Upper lobe of left lung (tissue), 6 donors: ENCODE measurements around the gene SLCO3A1. TPM values are rescaled to one million over a fixed set of nuclear protein-coding genes. Genes with fewer than 3 reads are reported as not detected.

Source experiments
- ATAC-seq, 2 donors: fragments of 200-7000 bp; cut with Tn5 transposase; one replicate each; pipeline ENCODE4 v1.9.1; 2022; ENCODE audit warnings: mild to moderate bottlenecking in 2 of 2, moderate library complexity in 2 of 2; ENCODE audit not compliant: low FRiP score in 2 of 2
- DNase-seq, 2 donors: peaks; one replicate each; pipeline ENCODE4 v3.0.0-alpha.2; 2019 to 2020
- H3K27ac ChIP-seq, 4 donors: fragments of 200-600 bp; sonication (generic); one replicate each; pipeline ENCODE4 v1.5.1; 2016 to 2019
- H3K27me3 ChIP-seq, 4 donors: fragments of 200-600 bp; sonication (generic); one replicate each; pipeline ENCODE4 v1.5.1; 2017 to 2019
- H3K36me3 ChIP-seq, 4 donors: fragments of 200-600 bp; sonication (generic); one replicate each; pipeline ENCODE4 v1.5.1; 2016 to 2019
- H3K4me1 ChIP-seq, 4 donors: fragments of 200-600 bp; sonication (generic); one replicate each; pipeline ENCODE4 v1.5.1; 2018 to 2019
- H3K4me3 ChIP-seq, 4 donors: fragments of 200-600 bp; sonication (generic); one replicate each; pipeline ENCODE4 v1.5.1; 2017 to 2019; ENCODE audit warnings: mild to moderate bottlenecking in 2 of 4, moderate library complexity in 1 of 4
- H3K9me3 ChIP-seq, 4 donors: fragments of 200-600 bp; sonication (generic); one replicate each; pipeline ENCODE4 v1.5.1; 2018 to 2019
- EP300 ChIP-seq, 4 donors: sonication (generic); formaldehyde crosslinking; IDR thresholded peaks; one replicate each; pipeline ENCODE4 v1.5.1; 2017; ENCODE audit warnings: antibody characterized with exemption in 4 of 4, control low read depth in 2 of 4
- POLR2A ChIP-seq, 4 donors: fragments of 450-650 bp; IDR thresholded peaks; one replicate each; pipeline ENCODE4 v1.5.1; 2016 to 2017; ENCODE audit warnings: antibody characterized with exemption in 4 of 4, mild to moderate bottlenecking in 2 of 4
- POLR2AphosphoS5 ChIP-seq, 2 donors: sonication (generic); formaldehyde crosslinking; IDR thresholded peaks; one replicate each; pipeline ENCODE4 v1.5.1; 2017; ENCODE audit warnings: antibody characterized with exemption in 2 of 2
- WGBS, 2 donors: methylation state at CpG; one replicate each; pipeline ENCODE4 v1.1.5; 2017 to 2018; 5-methylcytosine and 5-hydroxymethylcytosine counted together
- total RNA-seq, 6 donors: library from RNA; depleted of rRNA in 4 of 6; stranded (reverse); fragments of >200 nt in 4 of 6; gene quantifications; one replicate each; pipeline versions ENCODE4 v1.1.0 to v1.2.1, GENCODE V29; 2016 to 2021
- TF ChIP-seq, protein P1 (sequence below), 6 experiments: fragments of 450-650 bp in 4 of 6; fragments of 200-600 bp in 2 of 6; sonication (generic) in 2 of 6; IDR thresholded peaks; one replicate each; pipeline ENCODE4 v1.5.1; 2016 to 2019; ENCODE audit warnings: antibody characterized with exemption in 6 of 6
- donor health status: DM: no; HTN: no; CAD: no; lungs with moderate emphysema.
- donor health status: DM: no; HTN: yes; CAD: no; lungs with severe emphysema.

The SLCO3A1 gene
- total RNA-seq, 6 donors from 2014 or later: 29.3 to 56.6 (median 46.7) TPM

GRCh38 chr15:92166751-92167405 is 313.4 kb downstream of the SLCO3A1 start:
- no peaks in the 10 kb centered on the region for H3K9me3 ChIP-seq
- DNase-seq (no peak), ATAC-seq (no peak)
- TF ChIP-seq POLR2AphosphoS5 (IDR thresholded peaks at IDR 0.05) (no peak), POLR2A (IDR thresholded peaks at IDR 0.05) (no peak), EP300 (IDR thresholded peaks at IDR 0.05) (no peak)
- TF ChIP-seq, protein P1, sequence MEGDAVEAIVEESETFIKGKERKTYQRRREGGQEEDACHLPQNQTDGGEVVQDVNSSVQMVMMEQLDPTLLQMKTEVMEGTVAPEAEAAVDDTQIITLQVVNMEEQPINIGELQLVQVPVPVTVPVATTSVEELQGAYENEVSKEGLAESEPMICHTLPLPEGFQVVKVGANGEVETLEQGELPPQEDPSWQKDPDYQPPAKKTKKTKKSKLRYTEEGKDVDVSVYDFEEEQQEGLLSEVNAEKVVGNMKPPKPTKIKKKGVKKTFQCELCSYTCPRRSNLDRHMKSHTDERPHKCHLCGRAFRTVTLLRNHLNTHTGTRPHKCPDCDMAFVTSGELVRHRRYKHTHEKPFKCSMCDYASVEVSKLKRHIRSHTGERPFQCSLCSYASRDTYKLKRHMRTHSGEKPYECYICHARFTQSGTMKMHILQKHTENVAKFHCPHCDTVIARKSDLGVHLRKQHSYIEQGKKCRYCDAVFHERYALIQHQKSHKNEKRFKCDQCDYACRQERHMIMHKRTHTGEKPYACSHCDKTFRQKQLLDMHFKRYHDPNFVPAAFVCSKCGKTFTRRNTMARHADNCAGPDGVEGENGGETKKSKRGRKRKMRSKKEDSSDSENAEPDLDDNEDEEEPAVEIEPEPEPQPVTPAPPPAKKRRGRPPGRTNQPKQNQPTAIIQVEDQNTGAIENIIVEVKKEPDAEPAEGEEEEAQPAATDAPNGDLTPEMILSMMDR (IDR thresholded peaks at IDR 0.05): no peak
- H3K36me3 ChIP-seq: peaks cover 0 to 43% (median 20%) of the 10 kb centered on the region in 4 donors
- no peak overlapping the region for H3K4me3 ChIP-seq
- H3K27ac ChIP-seq: no peak overlapping the region
- no peaks in the 10 kb centered on the region for H3K4me1 ChIP-seq
- H3K27me3 ChIP-seq: no peaks in the 10 kb centered on the region
- WGBS, 2 donors: 88 to 91% methylated on average over 8 of the region's 8 CpGs

DNA sequence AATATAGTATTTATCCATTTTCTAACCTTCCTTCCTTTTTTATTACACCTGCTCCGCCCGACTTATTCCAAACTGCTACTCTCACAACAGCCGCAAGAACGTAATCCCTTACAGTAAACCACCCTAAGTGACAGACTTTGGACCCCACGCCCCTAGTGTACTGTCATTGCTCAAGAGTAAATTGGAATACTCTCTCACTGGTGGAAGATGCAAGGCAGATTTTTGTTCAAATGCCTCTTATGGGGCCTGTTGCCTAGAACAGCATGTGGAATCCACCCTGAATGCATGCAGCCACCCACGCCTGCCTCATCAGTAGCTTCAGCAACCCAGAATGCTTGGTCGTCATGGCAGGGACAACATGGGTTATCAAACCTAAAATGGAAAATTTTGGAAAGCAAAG is 313.9 kb downstream of the SLCO3A1 start:
- no peak overlapping the region for H3K27ac ChIP-seq
- WGBS, 2 donors: 87 to 90% methylated on average over 7 of the region's 7 CpGs
- TF ChIP-seq POLR2A (IDR thresholded peaks at IDR 0.05): no peak
- TF ChIP-seq, protein P1 (IDR thresholded peaks at IDR 0.05): no peak
- TF ChIP-seq EP300 (IDR thresholded peaks at IDR 0.05): no peak
- H3K9me3 ChIP-seq: no peaks in the 10 kb centered on the region
- ATAC-seq (no peak), DNase-seq (no peak)
- H3K27me3 ChIP-seq: no peaks in the 10 kb centered on the region
- H3K36me3 ChIP-seq: peaks cover 0 to 39% (median 17%) of the 10 kb centered on the region in 4 donors
- H3K4me3 ChIP-seq: no peak overlapping the region
- no peaks in the 10 kb centered on the region for H3K4me1 ChIP-seq

DNA sequence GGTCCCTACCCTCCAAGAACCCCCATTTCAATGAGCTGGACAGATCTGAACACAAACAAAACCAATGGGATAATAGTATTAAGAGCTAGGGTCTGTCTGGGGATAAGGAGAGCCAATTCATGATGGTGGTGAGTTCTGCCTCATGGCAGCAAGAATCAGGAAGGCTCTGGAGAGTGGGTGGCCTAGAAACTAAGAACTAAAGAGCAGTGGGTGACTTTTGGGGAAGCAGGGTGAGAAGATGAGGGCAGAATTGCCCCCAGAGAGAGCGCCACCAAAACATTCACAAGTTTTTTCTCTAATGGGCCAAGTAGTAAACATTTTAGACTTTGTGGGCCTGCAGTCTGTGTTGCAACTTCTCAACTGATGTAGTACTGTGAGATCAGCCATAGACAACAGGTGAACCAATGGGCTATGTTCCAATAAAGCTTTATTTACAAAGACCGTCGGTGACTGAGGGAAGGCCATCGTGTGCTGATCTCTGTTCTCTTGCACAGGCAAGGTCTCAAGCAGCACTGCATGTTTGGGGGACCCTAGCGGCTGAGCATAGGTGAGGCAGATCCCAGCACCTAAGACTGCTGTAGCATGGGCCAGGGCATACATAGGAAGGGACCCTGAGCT is 314.7 kb downstream of the SLCO3A1 start:
- Histone ChIP-seq H3K27ac (no peak overlapping the region), H3K27me3 (no peaks in the 10 kb centered on the region), H3K4me1 (no peaks in the 10 kb centered on the region), H3K9me3 (no peaks in the 10 kb centered on the region), H3K4me3 (no peak overlapping the region), H3K36me3 (peaks cover 0 to 32% (median 12%) of the 10 kb centered on the region in 4 donors)
- no peak for ATAC-seq
- no peak for TF ChIP-seq POLR2AphosphoS5 (IDR thresholded peaks at IDR 0.05)
- TF ChIP-seq EP300 (IDR thresholded peaks at IDR 0.05): no peak
- TF ChIP-seq, protein P1 (IDR thresholded peaks at IDR 0.05): no peak
- DNase-seq: no peak
- 96% methylated on average over 5 of the region's 5 CpGs for WGBS, 2 donors

DNA sequence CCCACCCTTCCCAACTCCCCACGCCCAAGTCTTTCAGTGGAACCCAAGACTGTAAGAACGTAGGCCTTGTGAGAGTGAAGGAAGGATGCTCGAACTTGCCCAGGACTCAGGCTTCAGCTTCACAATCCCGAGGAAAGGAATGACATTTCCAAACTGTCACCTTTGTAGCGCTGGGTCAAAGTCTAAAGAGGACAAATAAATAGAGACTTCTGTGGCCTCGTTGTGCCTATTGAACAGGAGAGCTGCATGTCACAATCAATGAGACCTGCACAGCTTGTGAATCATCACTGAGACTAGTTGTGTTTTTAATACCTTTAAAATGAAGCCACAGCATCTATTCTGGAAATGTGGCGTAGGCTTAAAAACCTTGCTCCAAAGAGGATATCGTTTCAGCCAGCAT is 317.4 kb downstream of the SLCO3A1 start:
- Histone ChIP-seq H3K27me3 (no peaks in the 10 kb centered on the region), H3K4me1 (no peaks in the 10 kb centered on the region), H3K36me3 (peaks cover 0 to 9% (median 4%) of the 10 kb centered on the region in 4 donors), H3K9me3 (no peaks in the 10 kb centered on the region), H3K4me3 (no peak overlapping the region), H3K27ac (no peak overlapping the region)
- no peak for DNase-seq
- no peak for ATAC-seq
- WGBS, 2 donors: 77 to 86% methylated on average over 8 of the region's 8 CpGs
- TF ChIP-seq POLR2AphosphoS5 (IDR thresholded peaks at IDR 0.05): no peak
- TF ChIP-seq POLR2A (IDR thresholded peaks at IDR 0.05): no peak
- TF ChIP-seq EP300 (IDR thresholded peaks at IDR 0.05): no peak
- TF ChIP-seq, protein P1 (IDR thresholded peaks at IDR 0.05): no peak

DNA sequence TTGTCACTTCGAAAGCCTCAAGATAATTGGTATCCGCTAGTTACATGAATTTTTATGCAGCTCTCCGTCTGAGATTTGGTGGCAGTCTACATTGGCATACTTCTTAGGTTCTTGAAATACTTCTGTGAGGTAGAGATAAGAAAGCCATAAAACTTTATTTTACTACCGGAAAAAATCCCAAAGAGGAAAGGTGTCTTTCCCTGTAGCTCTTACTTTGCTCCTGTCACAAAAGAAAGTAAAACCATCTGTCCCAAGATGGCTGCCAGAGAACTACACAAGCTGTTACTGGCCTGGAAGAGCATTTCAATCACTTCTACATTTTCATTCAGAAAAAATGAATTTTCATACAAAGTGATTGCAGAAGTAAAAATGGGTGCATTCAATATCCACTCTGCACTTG is 325.4 kb downstream of the SLCO3A1 start:
- no peaks in the 10 kb centered on the region for H3K4me1 ChIP-seq
- no peaks in the 10 kb centered on the region for H3K36me3 ChIP-seq
- no peak overlapping the region for H3K4me3 ChIP-seq
- H3K27ac ChIP-seq: no peak overlapping the region
- no peaks in the 10 kb centered on the region for H3K9me3 ChIP-seq
- H3K27me3 ChIP-seq: no peaks in the 10 kb centered on the region
- TF ChIP-seq POLR2AphosphoS5 (IDR thresholded peaks at IDR 0.05) (no peak), EP300 (IDR thresholded peaks at IDR 0.05) (no peak), POLR2A (IDR thresholded peaks at IDR 0.05) (no peak)
- TF ChIP-seq, protein P1 (IDR thresholded peaks at IDR 0.05): no peak
- no peak for DNase-seq
- 67 to 75% methylated on average over 4 of the region's 4 CpGs for WGBS, 2 donors
- ATAC-seq: no peak
